CD4-positive, alpha-beta T cell treated with Interleukin-17A for 4 hours (primary cell): ENCODE data around the gene SVOPL.

ENCODE experiments used
- DNase-seq: peaks from one replicate; pipeline ENCODE4 v3.0.0-alpha.2; 2020; ENCODE audit warnings: mixed read lengths

The SVOPL gene

GRCh38 chr7:138602451-138602850 lies 98.7 kb downstream of the SVOPL start:
- DNase-seq, result no peak

GRCh38 chr7:138595454-138595853 lies 105.7 kb downstream of the SVOPL start:
- no peak for DNase-seq

DNA sequence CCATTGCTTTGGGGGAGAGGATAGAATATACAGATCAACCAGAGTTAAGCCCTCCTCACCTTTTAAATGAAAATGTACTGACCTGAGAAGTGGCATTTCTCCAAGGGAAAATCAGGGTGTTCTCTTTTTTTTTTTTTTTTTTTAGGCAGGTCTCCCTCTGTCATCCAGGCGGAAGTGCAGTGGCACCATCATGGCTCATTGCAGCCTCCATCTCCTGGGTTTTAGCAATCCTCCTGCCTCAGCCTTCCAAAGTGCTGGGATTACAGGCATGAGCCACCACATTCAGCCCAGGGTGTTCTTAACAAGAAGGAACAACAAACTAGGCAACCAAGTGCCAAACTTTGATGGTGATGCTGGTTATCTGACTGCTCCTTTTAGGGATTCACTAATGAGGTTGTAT lies 111.0 kb downstream of the SVOPL start:
- DNase-seq, result no peak

DNA sequence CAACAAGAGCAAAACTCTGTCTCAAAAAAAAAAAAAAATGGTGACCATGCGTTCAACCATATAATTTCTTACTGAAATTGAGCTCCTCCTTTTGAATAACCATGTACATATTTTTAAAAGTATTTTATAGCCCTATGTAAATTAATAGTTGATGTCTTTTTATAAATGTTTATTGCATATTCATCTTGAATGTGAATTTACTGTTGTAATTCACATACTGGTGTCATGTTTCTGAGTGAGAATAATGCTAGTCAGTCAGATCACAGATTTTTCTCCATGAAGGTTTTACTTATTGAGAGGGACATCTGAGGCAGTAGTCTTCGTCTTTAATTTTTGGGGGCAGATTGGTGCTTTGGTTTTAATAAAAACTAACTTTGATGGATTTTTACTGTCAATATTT lies 112.2 kb downstream of the SVOPL start:
- DNase-seq, result no peak

GRCh38 chr7:138587485-138587884 lies 113.7 kb downstream of the SVOPL start:
- no peak for DNase-seq

- no peak for DNase-seq
Measured at GRCh38 chr7:138585283-138585993, 115.7 kb downstream of the SVOPL start.

GRCh38 chr7:138584696-138585095 lies 116.5 kb downstream of the SVOPL start:
- no peak for DNase-seq

DNA sequence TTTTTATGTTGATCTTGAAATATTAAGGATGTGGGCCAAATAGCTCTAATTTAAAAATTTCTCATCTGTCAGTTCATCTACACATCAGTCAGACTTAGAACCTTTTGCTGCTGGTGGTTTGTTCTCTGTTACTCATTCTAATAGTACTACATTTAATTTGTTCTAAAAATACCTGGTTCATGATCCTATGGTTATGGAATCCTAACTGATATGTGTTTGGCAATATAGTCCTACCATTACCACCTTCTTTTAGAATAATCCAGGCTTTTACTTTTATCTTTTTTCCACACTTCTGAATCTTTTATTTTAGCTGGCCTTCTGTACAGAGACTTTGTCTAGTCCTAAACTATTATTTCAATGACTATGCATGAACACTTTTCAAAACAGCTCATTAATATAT lies 116.9 kb downstream of the SVOPL start:
- DNase-seq, result no peak

GRCh38 chr7:138581065-138581464 lies 120.1 kb downstream of the SVOPL start:
- DNase-seq, result no peak

DNA sequence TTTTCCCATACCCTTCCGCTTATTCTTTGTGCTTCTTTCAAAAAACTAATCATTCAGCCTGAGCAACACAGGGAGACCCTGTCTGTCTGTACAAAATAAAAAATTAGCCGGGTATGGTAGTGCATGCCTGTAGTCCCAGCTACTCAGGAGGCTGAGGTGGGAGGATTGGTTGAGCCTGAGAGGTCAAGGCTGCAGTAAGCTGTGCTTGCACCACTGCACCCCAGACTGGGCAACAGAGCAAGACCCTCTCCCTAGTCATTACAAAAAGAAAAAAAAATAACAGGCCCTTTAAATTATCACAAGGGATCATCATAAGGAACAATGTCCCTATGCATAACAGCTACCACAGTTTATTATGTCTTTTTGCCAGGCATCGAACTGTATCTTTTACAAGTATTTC lies 121.5 kb downstream of the SVOPL start:
- DNase-seq, result no peak

DNA sequence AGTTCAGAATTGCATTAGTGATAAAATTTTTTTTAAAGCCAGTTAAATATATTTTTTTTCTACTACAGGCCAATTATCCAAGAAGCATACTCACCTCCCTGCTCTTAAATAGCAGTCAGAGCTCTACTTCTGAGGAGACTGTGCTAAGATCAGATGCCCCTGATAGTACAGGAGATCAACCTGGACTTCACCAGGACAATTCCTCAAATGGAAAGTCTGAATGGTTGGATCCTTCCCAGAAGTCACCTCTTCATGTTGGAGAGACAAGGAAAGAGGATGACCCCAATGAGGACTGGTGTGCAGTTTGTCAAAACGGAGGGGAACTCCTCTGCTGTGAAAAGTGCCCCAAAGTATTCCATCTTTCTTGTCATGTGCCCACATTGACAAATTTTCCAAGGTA lies 122.0 kb downstream of the SVOPL start:
- no peak for DNase-seq

DNA sequence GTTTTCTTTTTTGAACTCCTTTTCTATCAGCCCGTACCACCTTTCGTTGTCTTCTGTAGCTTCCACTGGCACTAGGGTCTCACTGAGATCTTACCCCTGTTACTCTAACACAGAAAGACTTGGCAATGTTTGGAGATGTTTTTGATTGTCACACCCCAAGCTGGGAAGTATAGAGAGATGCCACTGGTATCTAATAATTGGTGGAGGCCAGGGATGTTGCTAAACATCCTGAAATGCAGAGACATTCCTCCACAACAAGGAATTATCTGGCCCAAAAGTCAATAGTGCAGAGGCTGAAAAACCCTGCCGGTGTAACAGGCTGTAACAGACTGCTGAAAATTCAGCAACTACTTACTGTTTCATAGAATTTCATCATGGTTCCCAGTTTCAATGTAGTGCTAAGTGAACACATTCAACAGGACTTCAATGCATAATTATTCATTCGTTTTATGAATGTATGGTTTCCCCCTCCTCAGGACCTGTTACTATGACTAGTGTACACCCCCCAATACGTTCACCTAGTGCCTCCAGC lies 125.2 kb downstream of the SVOPL start:
- DNase-seq, result no peak

GRCh38 chr7:138573741-138574140 lies 127.4 kb downstream of the SVOPL start:
- no peak for DNase-seq

GRCh38 chr7:138570715-138571114 lies 130.4 kb downstream of the SVOPL start:
- no peak for DNase-seq

GRCh38 chr7:138569418-138569817 lies 131.7 kb downstream of the SVOPL start:
- no peak for DNase-seq

GRCh38 chr7:138568655-138569054 lies 132.5 kb downstream of the SVOPL start:
- DNase-seq, result no peak

- no peak for DNase-seq
Measured at GRCh38 chr7:138565451-138566114, 135.6 kb downstream of the SVOPL start.

DNA sequence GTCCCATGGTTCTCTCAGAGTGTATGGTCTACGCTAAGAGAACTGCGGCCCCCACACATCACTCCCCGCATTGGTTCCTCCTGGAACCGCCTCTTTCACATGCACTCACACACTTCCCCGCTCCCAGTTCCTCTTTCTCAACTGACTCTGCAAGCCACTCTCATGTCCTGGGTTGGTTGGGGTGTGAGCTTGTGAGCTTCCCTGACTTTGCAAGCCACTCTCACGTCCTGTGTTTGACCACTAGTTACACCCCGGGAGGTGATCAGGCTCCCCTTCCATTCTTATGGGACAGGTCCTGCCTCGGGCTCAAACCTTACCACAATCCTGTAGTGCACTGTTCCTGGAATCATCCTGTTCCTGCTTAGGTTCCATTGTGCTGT lies 136.1 kb downstream of the SVOPL start:
- DNase-seq, result no peak

DNA sequence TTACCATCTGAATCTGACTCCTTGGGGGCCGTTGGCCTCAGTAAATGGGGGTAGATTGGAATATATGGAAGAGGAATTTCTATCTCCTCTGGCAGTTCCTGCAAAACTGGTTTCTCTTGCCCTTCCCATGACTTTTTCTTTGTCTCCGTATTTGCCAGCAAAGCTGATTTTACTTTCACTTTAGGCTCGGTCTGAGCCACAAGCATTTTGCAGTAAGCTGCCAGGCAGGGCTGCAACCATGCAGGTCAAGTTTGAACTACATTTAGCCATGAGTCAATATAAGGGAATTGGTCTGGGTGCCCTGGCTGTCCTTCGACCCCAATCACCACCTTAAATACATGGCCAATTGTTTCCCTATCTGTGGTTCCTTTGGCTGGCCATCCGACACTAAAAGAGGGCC lies 136.8 kb downstream of the SVOPL start:
- no peak for DNase-seq

DNA sequence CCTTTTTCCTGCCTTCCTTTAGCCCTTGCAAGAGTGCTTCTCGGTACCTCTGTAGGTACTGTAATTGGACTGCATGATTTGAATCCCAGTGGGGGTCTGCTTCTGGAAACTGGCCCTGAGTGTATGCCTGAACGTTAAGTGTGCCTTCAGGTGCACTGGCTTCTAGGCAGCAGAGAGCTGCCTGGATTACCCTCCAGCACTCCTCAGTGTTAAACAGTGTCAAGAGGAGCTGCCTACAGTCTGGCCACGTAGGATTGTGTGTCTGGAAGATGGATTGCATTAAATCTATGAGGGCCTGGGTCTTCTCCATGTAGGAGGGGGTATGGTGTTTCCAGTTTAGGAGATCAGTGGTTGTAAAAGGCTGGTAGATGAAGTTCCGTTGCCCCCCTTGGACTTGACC lies 137.4 kb downstream of the SVOPL start:
- DNase-seq, result no peak

- DNase-seq, result no peak
Measured at GRCh38 chr7:138559448-138559847, 141.7 kb downstream of the SVOPL start.

DNA sequence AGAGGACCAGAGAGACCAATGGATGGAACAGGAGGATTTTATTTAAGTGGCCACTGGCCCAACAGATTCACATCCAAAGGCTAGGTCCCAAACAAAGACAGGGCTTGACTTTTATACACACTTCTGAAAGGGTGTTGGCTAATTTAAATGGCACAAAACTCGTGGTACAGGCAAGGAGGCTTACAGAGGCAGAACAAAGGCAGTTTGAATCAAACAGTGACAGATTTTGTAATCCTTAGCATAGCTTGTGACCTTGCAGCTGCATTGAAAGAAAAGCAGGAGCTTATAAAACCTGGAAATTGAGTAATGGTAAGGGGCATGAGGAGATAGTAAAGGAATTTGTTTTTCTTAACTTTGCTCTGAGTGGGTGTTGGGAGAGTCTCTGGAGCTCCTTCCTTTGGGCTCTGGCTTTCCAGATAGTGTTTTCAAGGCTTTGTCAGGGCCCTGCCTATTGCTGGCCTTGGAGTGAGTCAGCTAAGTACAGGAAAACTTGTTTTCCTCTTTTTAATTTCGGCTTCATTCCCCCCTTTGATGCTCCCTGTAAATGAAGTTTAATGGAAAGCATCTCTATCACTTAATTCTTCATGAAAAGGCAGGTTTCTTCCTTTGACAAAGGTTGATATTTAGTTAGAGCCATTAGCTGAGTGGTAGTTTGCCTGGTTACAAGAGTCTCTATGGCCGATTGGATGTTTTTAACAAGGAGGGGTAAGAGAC lies 144.2 kb downstream of the SVOPL start:
- DNase-seq, result no peak

GRCh38 chr7:138555684-138556083 lies 145.5 kb downstream of the SVOPL start:
- DNase-seq, result no peak

- DNase-seq, result no peak
Measured at GRCh38 chr7:138554674-138555073, 146.5 kb downstream of the SVOPL start.
